Liver (tissue), 3 donors: ENCODE results near the gene CCM2.

Source experiments
- TAF1 ChIP-seq: conservative IDR thresholded peaks from 2 replicates; pipeline ENCODE4 v1.6.1; 2016; ENCODE audit warnings: antibody characterized with exemption, mild to moderate bottlenecking
- TF ChIP-seq, protein P1 (sequence below): fragments of 150-350 bp; IDR thresholded peaks from 2 replicates; pipeline ENCODE4 v1.5.1; 2017; ENCODE audit warnings: improper control_type of control experiment, low read depth, low read length; ENCODE audit not compliant: missing input control
- donor health status: healthy.
- donor health status: healthy.

DNA sequence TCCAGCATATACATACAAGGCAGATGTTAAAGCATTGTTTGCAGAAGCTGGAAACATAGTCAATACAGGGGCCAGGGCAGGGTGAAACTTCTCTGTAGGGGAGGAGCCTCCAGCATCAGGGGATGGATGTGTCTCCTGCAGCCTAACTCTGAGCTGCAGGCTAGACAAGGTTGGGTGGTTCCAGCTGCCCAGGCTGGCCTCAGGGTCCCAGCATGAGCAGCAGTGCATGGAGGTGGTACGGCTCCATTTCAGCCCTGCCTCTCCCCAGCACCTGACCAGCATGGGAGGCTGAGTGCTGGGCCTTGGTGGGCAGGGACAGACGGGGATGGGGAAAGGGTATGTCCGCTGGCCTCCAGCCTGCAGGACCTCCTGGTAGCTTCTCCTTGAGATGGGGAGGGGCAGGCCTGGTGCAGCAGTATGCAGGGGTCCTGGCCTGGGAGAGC, 118.9 kb downstream of the CCM2 start:
- no peak for TF ChIP-seq TAF1
- TF ChIP-seq, protein P1, sequence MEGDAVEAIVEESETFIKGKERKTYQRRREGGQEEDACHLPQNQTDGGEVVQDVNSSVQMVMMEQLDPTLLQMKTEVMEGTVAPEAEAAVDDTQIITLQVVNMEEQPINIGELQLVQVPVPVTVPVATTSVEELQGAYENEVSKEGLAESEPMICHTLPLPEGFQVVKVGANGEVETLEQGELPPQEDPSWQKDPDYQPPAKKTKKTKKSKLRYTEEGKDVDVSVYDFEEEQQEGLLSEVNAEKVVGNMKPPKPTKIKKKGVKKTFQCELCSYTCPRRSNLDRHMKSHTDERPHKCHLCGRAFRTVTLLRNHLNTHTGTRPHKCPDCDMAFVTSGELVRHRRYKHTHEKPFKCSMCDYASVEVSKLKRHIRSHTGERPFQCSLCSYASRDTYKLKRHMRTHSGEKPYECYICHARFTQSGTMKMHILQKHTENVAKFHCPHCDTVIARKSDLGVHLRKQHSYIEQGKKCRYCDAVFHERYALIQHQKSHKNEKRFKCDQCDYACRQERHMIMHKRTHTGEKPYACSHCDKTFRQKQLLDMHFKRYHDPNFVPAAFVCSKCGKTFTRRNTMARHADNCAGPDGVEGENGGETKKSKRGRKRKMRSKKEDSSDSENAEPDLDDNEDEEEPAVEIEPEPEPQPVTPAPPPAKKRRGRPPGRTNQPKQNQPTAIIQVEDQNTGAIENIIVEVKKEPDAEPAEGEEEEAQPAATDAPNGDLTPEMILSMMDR, result no peak
